Vagina (tissue), 2 donors: ENCODE data around the gene COG3.

ENCODE experiments used
- POLR2A ChIP-seq, 2 donors: fragments of 450-650 bp; IDR thresholded peaks; one replicate each; pipeline ENCODE4 v1.6.1; 2017; ENCODE audit warnings: antibody characterized with exemption in 2 of 2, mild to moderate bottlenecking in 2 of 2, moderate library complexity in 2 of 2
- POLR2AphosphoS5 ChIP-seq, 2 donors: sonication (generic); formaldehyde crosslinking; IDR thresholded peaks; one replicate each; pipeline ENCODE4 v1.9.0; 2017; ENCODE audit warnings: antibody characterized with exemption in 2 of 2, mild to moderate bottlenecking in 2 of 2, low read depth in 1 of 2; ENCODE audit not compliant: insufficient read depth in 1 of 2
- TF ChIP-seq, protein P1 (sequence below), 3 experiments: fragments of 450-650 bp in 2 of 3; fragments of 200-600 bp in 1 of 3; sonication (generic) in 1 of 3; IDR thresholded peaks; one replicate each; pipeline ENCODE4 v1.5.1; 2017 to 2019; ENCODE audit warnings: antibody characterized with exemption in 3 of 3, mild to moderate bottlenecking in 2 of 3, moderate library complexity in 2 of 3

DNA sequence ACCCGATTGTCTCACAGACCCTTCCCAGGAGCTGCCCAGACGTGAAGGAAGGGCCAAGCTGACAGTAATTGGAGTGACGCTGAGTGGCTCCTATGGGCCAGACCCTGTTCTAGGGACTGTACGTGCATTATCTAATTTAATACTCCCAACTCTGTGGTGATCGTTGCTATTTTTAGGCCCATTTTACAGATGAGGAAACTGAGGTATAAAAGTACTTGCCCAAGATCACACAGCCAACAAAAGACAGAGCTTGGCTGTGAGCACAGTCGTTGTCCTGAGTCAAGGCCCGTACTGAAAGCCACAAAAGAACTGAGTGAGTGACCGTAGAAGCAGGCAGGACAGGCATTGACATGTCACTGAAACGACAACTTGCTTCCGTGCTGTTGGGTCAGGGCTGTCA is 76.1 kb downstream of the COG3 start:
- TF ChIP-seq POLR2A (IDR thresholded peaks at IDR 0.05) (no peak), POLR2AphosphoS5 (IDR thresholded peaks at IDR 0.05; ENCODE audit: insufficient read depth in 1 of 2, low read depth in 1 of 2) (no peak)
- TF ChIP-seq, protein P1, sequence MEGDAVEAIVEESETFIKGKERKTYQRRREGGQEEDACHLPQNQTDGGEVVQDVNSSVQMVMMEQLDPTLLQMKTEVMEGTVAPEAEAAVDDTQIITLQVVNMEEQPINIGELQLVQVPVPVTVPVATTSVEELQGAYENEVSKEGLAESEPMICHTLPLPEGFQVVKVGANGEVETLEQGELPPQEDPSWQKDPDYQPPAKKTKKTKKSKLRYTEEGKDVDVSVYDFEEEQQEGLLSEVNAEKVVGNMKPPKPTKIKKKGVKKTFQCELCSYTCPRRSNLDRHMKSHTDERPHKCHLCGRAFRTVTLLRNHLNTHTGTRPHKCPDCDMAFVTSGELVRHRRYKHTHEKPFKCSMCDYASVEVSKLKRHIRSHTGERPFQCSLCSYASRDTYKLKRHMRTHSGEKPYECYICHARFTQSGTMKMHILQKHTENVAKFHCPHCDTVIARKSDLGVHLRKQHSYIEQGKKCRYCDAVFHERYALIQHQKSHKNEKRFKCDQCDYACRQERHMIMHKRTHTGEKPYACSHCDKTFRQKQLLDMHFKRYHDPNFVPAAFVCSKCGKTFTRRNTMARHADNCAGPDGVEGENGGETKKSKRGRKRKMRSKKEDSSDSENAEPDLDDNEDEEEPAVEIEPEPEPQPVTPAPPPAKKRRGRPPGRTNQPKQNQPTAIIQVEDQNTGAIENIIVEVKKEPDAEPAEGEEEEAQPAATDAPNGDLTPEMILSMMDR (IDR thresholded peaks at IDR 0.05), result no peak
